OCI-LY1 (cell line): ENCODE measurements around the gene BEND3.

Experiments
- H2AFZ ChIP-seq: fragments of 200-600 bp; sonication (generic), shearing (Covaris generic); 2 replicates; pipeline ENCODE4 v1.6.0; 2014; ENCODE audit warnings: antibody characterized with exemption, mild to moderate bottlenecking, low read length
- H3F3A ChIP-seq: fragments of 200-600 bp; sonication (generic), shearing (Covaris generic); 2 replicates; pipeline ENCODE4 v1.6.0; 2014; ENCODE audit warnings: mild to moderate bottlenecking, antibody characterized with exemption, low read length, moderate library complexity; ENCODE audit not compliant: insufficient read depth
- H3K27ac ChIP-seq: fragments of 200-600 bp; sonication (generic); 2 replicates; pipeline ENCODE4 v1.5.1; 2014; ENCODE audit warnings: low read length, mixed run types, mild to moderate bottlenecking, low read depth; ENCODE audit not compliant: poor library complexity, severe bottlenecking
- H3K27me3 ChIP-seq: fragments of 200-600 bp; sonication (generic); 2 replicates; pipeline ENCODE4 v1.6.0; 2014; ENCODE audit warnings: antibody characterized with exemption, mild to moderate bottlenecking, low read length, moderate library complexity; ENCODE audit not compliant: insufficient read depth
- H3K36me3 ChIP-seq: fragments of 200-600 bp; sonication (generic); 2 replicates; pipeline ENCODE4 v1.6.1; 2014; ENCODE audit warnings: mild to moderate bottlenecking, antibody characterized with exemption, low read length, moderate library complexity, mixed read lengths; ENCODE audit not compliant: insufficient read depth
- H3K4me1 ChIP-seq: fragments of 200-600 bp; sonication (generic); 2 replicates; pipeline ENCODE4 v1.5.1; 2014; ENCODE audit warnings: mild to moderate bottlenecking, low read length, moderate library complexity; ENCODE audit not compliant: insufficient read depth, severe bottlenecking
- H3K4me2 ChIP-seq: fragments of 200-600 bp; sonication (generic), shearing (Covaris generic); 2 replicates; pipeline ENCODE4 v1.6.1; 2014; ENCODE audit warnings: low read length
- H3K4me3 ChIP-seq: fragments of 200-600 bp; sonication (generic); 2 replicates; pipeline ENCODE4 v1.5.1; 2014; ENCODE audit warnings: low read length, low read depth, mild to moderate bottlenecking, mixed read lengths; ENCODE audit not compliant: poor library complexity, severe bottlenecking
- H3K79me2 ChIP-seq: fragments of 200-600 bp; shearing (Covaris generic); 2 replicates; pipeline ENCODE4 v1.6.1; 2016; ENCODE audit warnings: mixed run types, low read length, mixed read lengths; ENCODE audit not compliant: insufficient read depth
- H3K9ac ChIP-seq: fragments of 200-600 bp; sonication (generic), shearing (Covaris generic); 2 replicates; pipeline ENCODE4 v1.6.1; 2014; ENCODE audit warnings: mild to moderate bottlenecking, low read length, mixed read lengths
- H3K9me2 ChIP-seq: fragments of 200-600 bp; sonication (generic), shearing (Covaris generic); 2 replicates; pipeline ENCODE4 v1.6.1; 2014; ENCODE audit warnings: low read depth, mild to moderate bottlenecking, low read length, mixed read lengths
- H3K9me3 ChIP-seq: fragments of 200-600 bp; shearing (Covaris generic); 2 replicates; pipeline ENCODE4 v1.6.1; 2014; ENCODE audit warnings: low read length, mixed read lengths
- H4K20me1 ChIP-seq: fragments of 200-600 bp; sonication (generic), shearing (Covaris generic); 2 replicates; pipeline ENCODE4 v1.6.0; 2016; ENCODE audit warnings: mild to moderate bottlenecking, low read length; ENCODE audit not compliant: insufficient read depth
- EZH2 ChIP-seq: fragments of 200-600 bp; sonication (generic), shearing (Covaris generic); IDR thresholded peaks from 2 replicates; pipeline ENCODE4 v1.8.0; 2017; ENCODE audit warnings: borderline replicate concordance, mixed run types, mild to moderate bottlenecking, antibody characterized with exemption, low read length, moderate library complexity, mixed read lengths
- TF ChIP-seq, protein P1 (sequence below): fragments of 200-600 bp; sonication (generic), shearing (Covaris generic); IDR thresholded peaks from 2 replicates; pipeline ENCODE4 v1.5.1; 2017; ENCODE audit warnings: mild to moderate bottlenecking, antibody characterized with exemption, low read length, moderate library complexity, mixed read lengths

The BEND3 gene

DNA sequence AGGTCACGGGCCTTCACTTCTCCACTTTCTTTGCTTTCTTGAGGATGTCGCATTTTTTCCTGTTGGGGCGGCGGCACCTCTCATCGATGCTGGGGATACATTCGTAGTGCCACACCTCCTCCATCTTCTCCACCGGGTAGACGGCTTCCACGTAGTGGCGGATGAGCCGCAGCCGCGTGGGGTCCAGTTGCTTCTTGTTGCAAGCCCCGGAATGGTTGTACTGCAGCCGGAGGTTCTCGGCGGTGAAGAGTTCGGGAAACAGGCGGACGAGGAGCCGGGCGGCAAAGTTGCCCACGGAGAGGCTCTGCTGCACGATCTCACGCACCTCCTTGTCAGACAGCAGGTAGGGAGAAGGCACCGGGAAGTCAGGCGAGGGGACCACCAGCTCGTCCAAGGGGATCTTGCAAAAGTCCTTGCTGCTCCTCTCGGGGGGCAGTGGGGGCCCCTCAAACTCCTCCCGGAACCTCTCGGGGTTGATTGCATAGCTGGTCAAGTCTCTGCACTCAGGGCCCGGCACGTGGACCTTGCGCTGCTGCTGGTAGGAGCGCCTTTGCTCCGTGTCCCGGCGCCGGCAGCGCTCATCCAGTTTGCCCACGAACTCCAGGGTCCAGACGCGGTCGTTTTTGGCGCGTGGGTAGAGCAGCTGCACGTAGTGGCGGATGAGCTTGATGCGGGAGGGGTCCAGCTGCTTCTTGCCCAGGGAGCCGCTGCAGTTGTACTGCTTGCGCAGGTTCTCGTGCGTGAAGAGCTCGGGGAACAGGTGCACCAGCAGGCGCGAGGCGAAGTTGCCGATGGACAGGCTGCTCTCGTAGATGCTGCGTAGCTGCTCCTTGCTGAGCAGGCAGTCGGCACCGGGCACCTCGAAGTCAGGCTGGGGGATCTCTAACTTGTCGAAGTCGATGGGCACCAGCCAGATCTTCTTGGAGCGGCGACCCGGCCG, 46.4 kb downstream of the BEND3 start:
- Histone ChIP-seq H3K9me3 (no peaks in the 10 kb centered on the region), H3K36me3 (peaks cover 36% of the 10 kb centered on the region), H3K9ac (no peak overlapping the region), H3K4me3 (no peak overlapping the region), H3K4me2 (no peak overlapping the region), H3K9me2 (no peaks in the 10 kb centered on the region), H3K27ac (no peak overlapping the region), H3K4me1 (no peaks in the 10 kb centered on the region), H3F3A (no peaks in the 10 kb centered on the region), H3K27me3 (no peaks in the 10 kb centered on the region), H4K20me1 (no peaks in the 10 kb centered on the region), H3K79me2 (no peaks in the 10 kb centered on the region), H2AFZ (no peak overlapping the region)
- TF ChIP-seq, protein P1, sequence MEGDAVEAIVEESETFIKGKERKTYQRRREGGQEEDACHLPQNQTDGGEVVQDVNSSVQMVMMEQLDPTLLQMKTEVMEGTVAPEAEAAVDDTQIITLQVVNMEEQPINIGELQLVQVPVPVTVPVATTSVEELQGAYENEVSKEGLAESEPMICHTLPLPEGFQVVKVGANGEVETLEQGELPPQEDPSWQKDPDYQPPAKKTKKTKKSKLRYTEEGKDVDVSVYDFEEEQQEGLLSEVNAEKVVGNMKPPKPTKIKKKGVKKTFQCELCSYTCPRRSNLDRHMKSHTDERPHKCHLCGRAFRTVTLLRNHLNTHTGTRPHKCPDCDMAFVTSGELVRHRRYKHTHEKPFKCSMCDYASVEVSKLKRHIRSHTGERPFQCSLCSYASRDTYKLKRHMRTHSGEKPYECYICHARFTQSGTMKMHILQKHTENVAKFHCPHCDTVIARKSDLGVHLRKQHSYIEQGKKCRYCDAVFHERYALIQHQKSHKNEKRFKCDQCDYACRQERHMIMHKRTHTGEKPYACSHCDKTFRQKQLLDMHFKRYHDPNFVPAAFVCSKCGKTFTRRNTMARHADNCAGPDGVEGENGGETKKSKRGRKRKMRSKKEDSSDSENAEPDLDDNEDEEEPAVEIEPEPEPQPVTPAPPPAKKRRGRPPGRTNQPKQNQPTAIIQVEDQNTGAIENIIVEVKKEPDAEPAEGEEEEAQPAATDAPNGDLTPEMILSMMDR: no peak
- TF ChIP-seq EZH2: no peak

DNA sequence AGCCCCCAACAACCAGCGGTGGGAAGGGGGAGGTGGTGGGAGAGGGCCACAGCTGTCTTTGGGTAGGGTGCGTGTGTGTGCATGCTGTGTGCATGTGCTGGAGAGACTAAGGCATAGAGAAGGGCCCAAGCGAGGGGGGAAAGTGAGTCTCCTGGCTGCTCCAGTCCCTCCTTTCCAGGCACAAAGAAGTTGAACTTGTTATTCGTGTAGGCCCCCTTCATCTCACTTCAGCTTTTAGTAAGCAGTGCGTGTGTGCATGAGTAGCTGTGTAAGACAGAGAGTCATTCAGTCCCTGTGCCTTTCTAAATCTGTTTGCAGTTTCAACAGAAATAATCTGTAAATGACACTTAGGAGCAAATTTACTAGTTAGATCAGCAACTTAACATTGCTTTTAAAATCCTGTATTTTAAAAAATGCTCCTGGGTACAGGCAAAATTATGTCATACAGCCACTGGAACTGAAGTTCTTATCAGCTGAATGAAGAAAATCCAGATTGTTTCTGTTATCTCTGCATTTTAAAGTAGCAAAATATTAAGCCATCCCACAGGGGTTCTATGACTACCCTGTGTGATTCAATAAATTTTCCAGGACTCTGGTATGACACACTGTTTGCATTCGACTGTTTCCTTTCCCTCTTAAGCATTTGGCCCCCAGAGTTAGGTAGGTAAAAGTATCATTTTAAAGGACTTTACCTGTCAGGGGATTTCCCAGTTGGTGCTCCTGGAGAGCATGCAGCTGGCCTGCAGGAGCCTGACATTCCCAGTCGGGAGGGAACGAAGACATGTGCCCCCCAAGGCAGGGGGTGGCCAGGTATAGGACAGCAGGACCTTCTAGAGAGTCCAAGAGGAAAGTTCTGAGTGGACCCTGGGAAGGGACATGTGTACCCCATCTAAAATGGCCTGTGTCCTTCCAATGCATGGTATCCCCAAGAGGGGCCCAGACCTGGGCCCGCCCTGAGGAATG, 48.3 kb downstream of the BEND3 start:
- no peak overlapping the region for H3K4me3 ChIP-seq
- H3K4me2 ChIP-seq: no peak overlapping the region
- no peak overlapping the region for H3K9ac ChIP-seq
- H2AFZ ChIP-seq: no peak overlapping the region
- no peaks in the 10 kb centered on the region for H3K27me3 ChIP-seq
- no peaks in the 10 kb centered on the region for H3K4me1 ChIP-seq
- H3K36me3 ChIP-seq: peaks cover 36% of the 10 kb centered on the region
- H3K27ac ChIP-seq: no peak overlapping the region
- no peaks in the 10 kb centered on the region for H4K20me1 ChIP-seq
- no peaks in the 10 kb centered on the region for H3K9me3 ChIP-seq
- no peaks in the 10 kb centered on the region for H3F3A ChIP-seq
- TF ChIP-seq EZH2: no peak
- TF ChIP-seq, protein P1: no peak
- H3K9me2 ChIP-seq: no peaks in the 10 kb centered on the region
- no peaks in the 10 kb centered on the region for H3K79me2 ChIP-seq

DNA sequence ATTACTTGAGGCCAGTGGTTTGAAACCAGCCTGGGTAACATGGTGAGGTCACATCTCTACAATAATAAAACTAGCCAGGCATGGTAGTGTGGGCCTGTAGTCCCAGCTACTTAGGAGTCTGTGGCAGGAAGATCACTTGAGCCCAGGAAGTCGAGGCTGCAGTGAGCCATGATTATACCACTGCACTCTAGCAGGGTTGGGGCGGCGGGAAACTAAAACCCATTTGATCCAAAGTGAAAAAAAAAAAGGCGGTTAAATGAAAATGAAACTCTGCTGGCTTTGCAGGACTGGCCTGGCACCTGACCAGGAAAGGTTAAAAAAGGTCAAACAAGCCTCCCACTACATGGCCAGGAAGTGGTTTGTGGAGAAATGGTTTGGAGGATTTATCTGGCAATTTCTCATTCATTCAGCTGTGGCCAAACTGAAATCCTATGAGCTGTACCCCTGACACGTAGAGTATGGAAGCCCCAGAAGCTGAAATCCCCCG, 50.7 kb downstream of the BEND3 start:
- Histone ChIP-seq H3K4me1 (peaks cover 9% of the 10 kb centered on the region), H3K4me3 (no peak overlapping the region), H3K9ac (no peak overlapping the region), H4K20me1 (no peaks in the 10 kb centered on the region), H3K4me2 (no peak overlapping the region), H2AFZ (no peak overlapping the region), H3K9me2 (no peaks in the 10 kb centered on the region), H3F3A (no peaks in the 10 kb centered on the region), H3K79me2 (no peaks in the 10 kb centered on the region), H3K27ac (no peak overlapping the region), H3K27me3 (no peaks in the 10 kb centered on the region), H3K36me3 (peaks cover 23% of the 10 kb centered on the region), H3K9me3 (no peaks in the 10 kb centered on the region)
- TF ChIP-seq, protein P1: no peak
- no peak for TF ChIP-seq EZH2
